ENCODE data around the gene COX4I2.

Gene COX4I2

DNA sequence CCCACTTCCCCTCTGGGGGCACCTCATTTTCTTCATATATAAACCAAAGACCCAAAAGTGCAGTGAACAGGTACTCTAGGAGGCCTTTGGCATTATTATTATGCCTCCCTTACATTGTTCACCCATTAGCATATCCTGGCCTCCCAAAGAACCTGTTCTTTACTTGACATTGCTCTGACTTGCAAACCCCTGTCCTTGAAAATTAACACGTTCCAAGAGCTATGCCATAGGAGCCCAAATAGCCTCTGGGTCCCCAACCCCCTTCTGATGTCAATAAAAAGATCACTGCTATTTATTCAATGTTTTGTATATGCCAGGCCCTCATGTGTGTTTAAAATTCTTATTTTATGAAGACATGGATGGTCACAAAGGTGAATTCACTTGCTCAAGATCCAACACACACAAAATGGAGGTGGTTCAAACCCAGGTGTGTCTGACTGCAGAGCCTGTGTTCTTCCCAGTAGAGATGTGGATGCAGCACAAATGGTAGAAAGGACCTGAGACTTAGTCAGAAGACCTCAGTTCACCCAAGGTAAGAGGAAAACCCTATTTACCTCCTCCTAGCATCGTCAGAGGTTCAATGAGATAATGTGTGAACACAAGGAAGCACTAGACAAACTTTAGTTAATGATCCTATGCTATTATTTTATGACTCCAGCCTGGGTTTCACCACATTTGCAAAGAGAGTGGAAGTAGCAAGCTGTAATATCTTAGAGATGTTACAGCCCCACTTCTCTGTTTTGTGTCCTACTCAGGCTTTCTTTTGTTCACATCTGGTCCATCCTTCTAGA is 48.3 kb downstream of the COX4I2 start:
- Histone ChIP-seq H3K79me2 (ENCODE audit: low read length) (peaks cover 98% of the 10 kb centered on the region), H3K27ac (ENCODE audit: low read length) (peak overlapping the region; percentile 84)

DNA sequence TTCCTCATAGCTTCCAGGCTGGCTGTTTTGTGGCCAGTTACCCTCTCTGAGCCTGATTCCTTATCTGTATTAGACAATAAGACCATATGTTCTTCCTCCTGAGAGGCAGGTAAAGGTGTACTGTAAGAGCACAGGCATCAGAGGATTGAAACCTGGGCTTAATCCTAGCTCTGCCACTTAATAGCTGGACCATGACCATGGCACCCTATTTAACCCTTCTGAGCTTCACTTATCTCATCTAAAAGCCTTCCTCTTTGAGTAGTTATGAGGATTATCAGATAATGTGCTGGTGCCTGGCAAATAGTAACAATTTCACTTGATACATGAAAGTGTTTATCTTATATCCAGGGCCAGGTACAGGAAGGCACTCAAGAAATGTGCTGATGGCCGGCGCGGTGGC is 50.1 kb downstream of the COX4I2 start:
- Histone ChIP-seq H3K4me2 (ENCODE audit: low read depth, low read length) (no peak overlapping the region), H3K9ac (ENCODE audit: low read length) (no peak overlapping the region), H3K9me2 (replicated peaks; ENCODE audit: insufficient read depth, low read length) (no peaks in the 10 kb centered on the region), H4K20me1 (ENCODE audit: insufficient read depth, low read length) (no peaks in the 10 kb centered on the region), H3K79me2 (ENCODE audit: low read length) (peaks cover 83% of the 10 kb centered on the region), H3K4me1 (ENCODE audit: low read length) (peaks cover 76% of the 10 kb centered on the region), H3K36me3 (replicated peaks; ENCODE audit: insufficient read depth, low read length) (peaks cover 12% of the 10 kb centered on the region; the same call in 1 of the 2 replicates), H2AFZ (ENCODE audit: low read length) (no peak overlapping the region), H3K27me3 (replicated peaks; ENCODE audit: insufficient read depth, low read length) (no peaks in the 10 kb centered on the region), H3F3A (ENCODE audit: insufficient read depth, low read length) (peaks cover 66% of the 10 kb centered on the region), H3K4me3 (ENCODE audit: low read length) (no peak overlapping the region), H3K9me3 (replicated peaks; ENCODE audit: insufficient read depth, low read length) (no peaks in the 10 kb centered on the region), H3K27ac (ENCODE audit: low read length) (peak overlapping the region; percentile 36; the same call in 1 of the 2 replicates)
- no peak for DNase-seq
- TF ChIP-seq EZH2 (optimal IDR thresholded peaks at IDR 0.05; ENCODE audit: low read depth, low read length) (no peak), EZH2phosphoT487 (IDR thresholded peaks at IDR 0.05; ENCODE audit: low read length) (no peak), CTCF (IDR thresholded peaks at IDR 0.05; ENCODE audit: low read length) (no peak)

More for the DNA sequence above, 48.3 kb downstream of the COX4I2 start:
- DNase-seq, result no peak
- Histone ChIP-seq H3K4me2 (ENCODE audit: low read depth, low read length) (peak overlapping the region; percentile 59), H3K27me3 (replicated peaks; ENCODE audit: insufficient read depth, low read length) (no peaks in the 10 kb centered on the region), H3K9me2 (replicated peaks; ENCODE audit: insufficient read depth, low read length) (no peaks in the 10 kb centered on the region), H3K36me3 (replicated peaks; ENCODE audit: insufficient read depth, low read length) (peaks cover 14% of the 10 kb centered on the region; the same call in 1 of the 2 replicates), H3K4me1 (ENCODE audit: low read length) (peaks cover 80% of the 10 kb centered on the region), H3K9me3 (replicated peaks; ENCODE audit: insufficient read depth, low read length) (no peaks in the 10 kb centered on the region), H3F3A (ENCODE audit: insufficient read depth, low read length) (peaks cover 51% of the 10 kb centered on the region), H2AFZ (ENCODE audit: low read length) (no peak overlapping the region), H3K9ac (ENCODE audit: low read length) (peak overlapping the region; percentile 24; the same call in 1 of the 2 replicates), H3K4me3 (ENCODE audit: low read length) (peak overlapping the region; percentile 1; the same call in 1 of the 2 replicates), H4K20me1 (ENCODE audit: insufficient read depth, low read length) (no peaks in the 10 kb centered on the region)
- TF ChIP-seq EZH2 (optimal IDR thresholded peaks at IDR 0.05; ENCODE audit: low read depth, low read length), result no peak
- TF ChIP-seq CTCF (IDR thresholded peaks at IDR 0.05; ENCODE audit: low read length), result no peak
- TF ChIP-seq EZH2phosphoT487 (IDR thresholded peaks at IDR 0.05; ENCODE audit: low read length), result no peak

GRCh38 chr20:31689141-31689540 is 51.4 kb downstream of the COX4I2 start:
- no peak for DNase-seq
- Histone ChIP-seq H3K27ac (ENCODE audit: low read length) (peak overlapping the region; percentile 40; the same call in 1 of the 2 replicates), H4K20me1 (ENCODE audit: insufficient read depth, low read length) (no peaks in the 10 kb centered on the region), H3K27me3 (replicated peaks; ENCODE audit: insufficient read depth, low read length) (no peaks in the 10 kb centered on the region), H3K4me1 (ENCODE audit: low read length) (peaks cover 76% of the 10 kb centered on the region), H3K9me2 (replicated peaks; ENCODE audit: insufficient read depth, low read length) (no peaks in the 10 kb centered on the region), H3K4me2 (ENCODE audit: low read depth, low read length) (no peak overlapping the region), H3K9me3 (replicated peaks; ENCODE audit: insufficient read depth, low read length) (no peaks in the 10 kb centered on the region), H3K4me3 (ENCODE audit: low read length) (no peak overlapping the region), H3F3A (ENCODE audit: insufficient read depth, low read length) (peaks cover 77% of the 10 kb centered on the region), H2AFZ (ENCODE audit: low read length) (no peak overlapping the region), H3K36me3 (replicated peaks; ENCODE audit: insufficient read depth, low read length) (peaks cover 8% of the 10 kb centered on the region; the same call in 1 of the 2 replicates), H3K9ac (ENCODE audit: low read length) (no peak overlapping the region), H3K79me2 (ENCODE audit: low read length) (peaks cover 81% of the 10 kb centered on the region)
- TF ChIP-seq CTCF (IDR thresholded peaks at IDR 0.05; ENCODE audit: low read length) (no peak), EZH2 (optimal IDR thresholded peaks at IDR 0.05; ENCODE audit: low read depth, low read length) (no peak), EZH2phosphoT487 (IDR thresholded peaks at IDR 0.05; ENCODE audit: low read length) (no peak)

All from MM.1S (cell line).